Muscle of leg (tissue), 11 donors: ENCODE measurements around the gene VGLL4. TPM values are rescaled to one million over a fixed set of nuclear protein-coding genes. Genes with fewer than 3 reads are reported as not detected.
A peak's percentile ranks its signal among the peaks of the same experiment; 100 is the strongest.

Experiments used
- DNase-seq: peaks from one replicate; pipeline ENCODE4 v3.0.0; 2013
- H3K27ac ChIP-seq: one replicate; pipeline ENCODE4 v1.5.1; 2013; ENCODE audit warnings: mild to moderate bottlenecking, low read length, control low read depth
- H3K27me3 ChIP-seq: one replicate; pipeline ENCODE4 v1.6.1; 2013; ENCODE audit warnings: low read length; ENCODE audit not compliant: control insufficient read depth, insufficient read depth
- H3K36me3 ChIP-seq: one replicate; pipeline ENCODE4 v1.6.1; 2013; ENCODE audit warnings: low read length; ENCODE audit not compliant: control insufficient read depth, insufficient read depth
- H3K4me1 ChIP-seq: one replicate; pipeline ENCODE4 v1.6.1; 2013; ENCODE audit warnings: low read length; ENCODE audit not compliant: control insufficient read depth, insufficient read depth
- H3K4me3 ChIP-seq: one replicate; pipeline ENCODE4 v1.5.1; 2013; ENCODE audit warnings: low read length, control low read depth
- H3K9me3 ChIP-seq: replicated peaks from 2 replicates; pipeline ENCODE4 v1.6.1; 2013; ENCODE audit warnings: low read depth, low read length; ENCODE audit not compliant: control insufficient read depth
- WGBS: methylation state at CpG from one replicate; pipeline ENCODE4 v1.1.5; 2013; ENCODE audit warnings: missing lambda C conversion rate; ENCODE audit not compliant: insufficient coverage; 5-methylcytosine and 5-hydroxymethylcytosine counted together
- polyA plus RNA-seq, 8 donors: library from polyadenylated mRNA; unstranded; fragments of 120-200 nt; gene quantifications; one replicate each; pipeline versions ENCODE4 v1.2.1 to v1.2.3, GENCODE V29; 2013; ENCODE audit warnings: inconsistent platforms in 1 of 8, low replicate concordance in 1 of 8; ENCODE audit not compliant: insufficient read length in 8 of 8, insufficient read depth in 1 of 8
- total RNA-seq: library from RNA; stranded (reverse); fragments of 120-200 nt; gene quantifications from one replicate; pipeline ENCODE4 v1.2.4, GENCODE V29; 2013

VGLL4 gene
- total and polyA plus RNA-seq, 9 donors: 36.7 to 58.4 (median 49.4) TPM

DNA sequence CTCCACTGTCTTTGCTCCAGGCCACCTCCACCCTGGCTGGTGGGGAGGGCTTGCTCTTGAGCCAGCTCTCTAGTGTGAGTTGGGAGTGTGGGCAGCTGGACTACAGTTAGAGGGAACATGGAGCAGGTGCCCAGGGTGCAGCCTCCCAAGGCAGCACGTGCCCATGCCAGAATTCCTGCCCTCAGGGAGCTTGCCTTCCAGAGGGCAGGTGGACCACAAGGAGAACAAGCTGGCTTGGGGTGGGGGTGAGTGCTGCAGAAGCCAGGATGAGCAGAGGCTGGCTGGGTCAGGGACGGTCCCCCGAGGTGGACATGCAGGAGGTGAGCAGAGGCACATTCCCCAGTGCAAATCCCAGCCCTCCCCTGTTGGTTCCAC, 89.5 kb downstream of the VGLL4 start:
- no peaks in the 10 kb centered on the region for H3K27me3 ChIP-seq
- no peaks in the 10 kb centered on the region for H3K9me3 ChIP-seq
- no peak overlapping the region for H3K4me3 ChIP-seq
- 88% methylated on average over 3 of the region's 3 CpGs for WGBS
- peaks cover 46% of the 10 kb centered on the region for H3K4me1 ChIP-seq
- H3K36me3 ChIP-seq: peaks cover 65% of the 10 kb centered on the region
- no peak for DNase-seq
- H3K27ac ChIP-seq: no peak overlapping the region

DNA sequence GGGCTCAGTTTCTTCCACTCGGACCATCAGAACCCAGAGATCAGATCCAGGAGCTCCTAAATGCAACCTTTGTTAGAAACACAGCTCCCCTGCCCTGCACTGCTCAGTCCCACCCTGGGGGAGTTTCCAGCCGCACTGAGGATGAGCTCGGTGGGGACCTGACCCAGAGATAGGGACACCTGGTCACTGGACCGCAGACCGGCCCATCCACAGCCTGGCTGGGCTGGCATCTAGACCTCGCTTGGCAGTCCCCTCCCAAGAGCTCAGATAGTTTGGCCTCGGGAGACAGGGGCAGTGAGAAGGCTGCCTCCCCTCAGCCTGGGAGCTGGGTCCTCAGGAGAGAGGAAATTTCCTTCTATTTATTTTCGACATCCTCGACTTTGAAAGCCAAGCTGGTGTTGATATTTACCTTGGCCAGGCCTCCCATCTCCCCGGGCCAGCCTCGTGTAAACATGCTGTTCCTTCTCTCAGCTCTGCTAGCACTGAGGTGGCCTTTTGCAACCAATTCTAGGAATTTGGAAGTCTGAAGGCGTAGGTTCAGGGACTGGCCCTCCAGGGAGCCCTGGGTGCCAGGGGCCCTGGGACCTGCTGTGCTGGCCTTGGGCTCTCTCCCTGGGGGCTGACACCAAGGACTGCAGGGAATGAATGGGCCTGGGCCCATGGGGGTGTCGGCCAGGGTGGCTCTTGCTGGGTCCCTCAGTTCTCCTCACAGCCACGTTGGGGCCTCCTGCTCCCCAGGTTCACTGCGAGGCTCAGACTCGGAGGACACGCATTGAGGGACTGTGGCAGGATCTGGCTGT, 90.1 kb downstream of the VGLL4 start:
- no peak for DNase-seq
- H3K9me3 ChIP-seq: no peaks in the 10 kb centered on the region
- no peaks in the 10 kb centered on the region for H3K27me3 ChIP-seq
- no peak overlapping the region for H3K4me3 ChIP-seq
- peaks cover 60% of the 10 kb centered on the region for H3K36me3 ChIP-seq
- no peak overlapping the region for H3K27ac ChIP-seq
- 76% methylated on average over 14 of the region's 17 CpGs for WGBS
- peaks cover 43% of the 10 kb centered on the region for H3K4me1 ChIP-seq

DNA sequence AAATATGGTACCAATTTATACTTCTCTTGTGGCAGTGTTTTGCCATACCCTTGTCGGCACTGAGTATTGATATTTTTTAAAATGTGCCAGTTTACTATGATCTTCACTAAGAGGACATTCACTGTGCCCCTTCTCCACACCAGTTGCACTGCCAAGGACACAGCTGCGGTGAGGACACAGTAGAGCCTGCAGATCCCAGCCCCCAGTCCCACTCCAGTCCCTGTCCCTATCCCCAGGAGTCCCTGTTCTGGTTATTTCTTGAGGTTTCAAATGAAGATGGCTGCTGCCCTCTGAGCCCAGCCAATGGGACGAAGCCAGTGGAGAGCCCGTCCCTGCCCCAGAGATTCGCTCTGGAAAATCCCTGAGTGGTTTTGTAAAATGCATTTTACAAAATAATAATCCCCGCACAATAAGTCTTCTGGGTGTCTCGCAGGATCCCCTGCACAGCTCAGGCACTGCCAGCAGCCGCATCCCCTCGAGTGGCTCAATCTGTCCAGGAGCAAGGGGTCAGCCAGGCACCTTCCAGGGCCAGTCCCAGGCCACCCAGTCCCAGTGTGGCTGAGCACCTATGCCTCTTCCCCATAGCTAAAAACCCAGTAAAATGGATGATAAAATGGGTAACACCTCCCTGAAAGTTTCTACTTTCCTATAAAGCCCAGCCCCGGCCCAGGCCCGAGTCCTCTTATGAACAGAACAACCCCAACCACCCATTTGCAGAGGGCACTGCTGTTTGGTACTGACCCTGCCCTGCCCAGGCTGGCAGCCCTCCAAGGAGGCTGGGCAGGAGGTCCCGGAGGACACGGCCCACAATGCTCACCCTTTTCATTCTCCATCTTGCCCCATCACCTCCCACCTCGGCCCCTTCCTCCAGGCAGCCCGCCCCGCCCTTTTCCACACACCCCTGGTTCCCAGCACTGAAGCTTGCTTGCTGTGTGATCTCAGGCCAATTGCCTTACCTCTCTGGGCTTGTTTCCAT, 91.1 kb downstream of the VGLL4 start:
- WGBS: 84% methylated on average over 8 of the region's 16 CpGs
- Histone ChIP-seq H3K36me3 (peaks cover 52% of the 10 kb centered on the region), H3K27ac (no peak overlapping the region), H3K4me1 (peaks cover 39% of the 10 kb centered on the region), H3K9me3 (no peaks in the 10 kb centered on the region), H3K27me3 (no peaks in the 10 kb centered on the region), H3K4me3 (no peak overlapping the region)
- no peak for DNase-seq

DNA sequence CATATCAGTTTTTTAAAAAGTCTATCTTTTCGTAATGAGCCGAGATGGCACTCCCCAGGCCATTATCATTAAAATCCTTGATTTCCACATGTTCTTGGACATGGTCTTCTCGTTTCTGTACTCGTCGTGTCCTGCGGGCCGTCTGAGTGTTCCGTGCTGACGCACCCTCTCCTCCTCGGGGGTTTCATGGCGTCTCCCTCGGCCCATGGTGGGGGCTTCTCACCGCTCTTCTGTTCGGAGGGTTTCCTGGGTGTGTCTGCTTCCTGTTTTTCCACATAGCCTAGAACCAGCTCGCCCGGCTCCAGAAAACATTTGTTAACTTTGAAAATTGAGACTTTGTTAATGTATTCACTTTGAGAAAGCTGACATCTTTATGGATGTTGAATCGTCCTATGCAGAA, 92.7 kb downstream of the VGLL4 start:
- Histone ChIP-seq H3K4me1 (peaks cover 26% of the 10 kb centered on the region), H3K4me3 (no peak overlapping the region)
- 62% methylated on average over 10 of the region's 17 CpGs for WGBS

DNA sequence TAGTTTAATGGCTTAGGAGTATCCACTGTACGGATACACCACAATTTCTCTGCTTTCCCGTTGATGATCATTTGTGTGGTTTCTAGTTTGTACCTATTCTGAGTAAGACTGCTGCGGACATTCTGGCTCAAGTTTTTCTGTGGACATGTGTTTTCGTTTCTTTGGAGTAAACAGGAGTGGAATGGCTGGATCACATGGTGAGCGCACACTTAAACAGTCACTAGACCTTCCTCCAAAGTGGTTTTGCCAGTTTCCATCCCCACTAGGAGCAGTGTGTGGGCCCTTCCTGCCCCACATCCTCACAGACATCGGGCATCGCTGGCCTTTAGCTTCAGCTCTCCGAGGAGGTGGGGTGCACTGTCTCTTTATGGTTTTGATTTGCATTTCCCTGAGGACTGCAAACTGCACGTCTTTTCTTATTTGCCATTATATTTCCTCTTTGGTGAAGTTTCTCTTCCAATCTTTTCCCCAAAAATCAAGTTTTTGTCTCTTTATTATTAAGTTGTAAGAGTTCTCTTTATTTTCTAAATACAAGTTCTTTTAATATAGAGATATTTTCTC, 94.1 kb downstream of the VGLL4 start:
- no peak for DNase-seq
- peaks cover 34% of the 10 kb centered on the region for H3K36me3 ChIP-seq
- no CpG with 5 or more reads among the region's 9 CpGs for WGBS
- H3K9me3 ChIP-seq: no peaks in the 10 kb centered on the region
- H3K4me1 ChIP-seq: peaks cover 27% of the 10 kb centered on the region
- H3K27me3 ChIP-seq: no peaks in the 10 kb centered on the region
- H3K4me3 ChIP-seq: no peak overlapping the region
- peak overlapping the region; percentile 23 for H3K27ac ChIP-seq

More for the DNA sequence above, 92.7 kb downstream of the VGLL4 start:
- Histone ChIP-seq H3K27me3 (no peaks in the 10 kb centered on the region), H3K36me3 (peaks cover 48% of the 10 kb centered on the region), H3K27ac (no peak overlapping the region), H3K9me3 (no peaks in the 10 kb centered on the region)
- DNase-seq: no peak

DNA sequence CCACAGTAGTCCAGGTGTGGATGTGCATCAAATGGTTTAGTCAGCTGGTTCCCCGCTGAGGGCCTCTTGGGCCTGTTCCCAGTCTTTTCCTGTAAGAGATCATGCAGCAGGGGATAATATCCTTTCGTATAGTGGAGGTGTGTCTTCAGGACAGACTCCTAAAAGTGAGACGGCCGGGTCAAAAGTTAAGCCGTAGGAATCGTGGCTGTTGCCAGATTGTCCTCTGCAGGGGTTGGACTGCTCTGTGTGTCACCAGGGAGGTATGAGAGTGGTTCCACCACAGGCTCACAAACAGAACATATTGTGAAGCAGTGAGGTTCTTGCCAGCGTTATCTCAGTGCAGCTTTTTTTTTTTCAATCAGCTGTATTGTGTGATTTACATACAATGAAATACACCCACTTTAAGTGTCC, 95.0 kb downstream of the VGLL4 start:
- peak; percentile 68 for DNase-seq
- peaks cover 33% of the 10 kb centered on the region for H3K4me1 ChIP-seq
- peak overlapping the region; percentile 23 for H3K27ac ChIP-seq
- H3K27me3 ChIP-seq: no peaks in the 10 kb centered on the region
- no CpG with 5 or more reads among the region's 7 CpGs for WGBS
- peaks cover 4% of the 10 kb centered on the region for H3K9me3 ChIP-seq
- H3K36me3 ChIP-seq: peaks cover 25% of the 10 kb centered on the region
- H3K4me3 ChIP-seq: no peak overlapping the region

DNA sequence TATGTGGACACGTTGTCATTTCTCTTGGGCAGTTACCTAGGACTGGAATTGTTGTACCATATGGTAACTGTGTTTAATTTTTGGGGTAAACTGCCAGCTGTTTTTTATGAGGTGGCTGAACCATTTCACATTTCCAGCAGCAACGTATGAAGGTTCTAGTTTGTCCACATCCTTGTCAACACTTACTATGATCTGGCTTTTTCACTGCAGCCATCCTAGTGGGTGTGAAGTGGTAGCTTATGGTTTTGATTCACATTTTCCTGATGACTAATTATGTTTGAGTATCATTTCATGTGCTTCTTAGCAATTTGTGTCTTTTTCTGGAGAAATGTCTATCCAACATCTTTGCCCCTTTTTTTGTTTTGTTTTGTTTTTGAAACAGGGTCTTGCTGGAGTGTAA, 96.2 kb downstream of the VGLL4 start:
- H3K9me3 ChIP-seq: peaks cover 6% of the 10 kb centered on the region
- H3K4me3 ChIP-seq: no peak overlapping the region
- peaks cover 34% of the 10 kb centered on the region for H3K4me1 ChIP-seq
- WGBS: no CpG with 5 or more reads among the region's 2 CpGs
- H3K27me3 ChIP-seq: no peaks in the 10 kb centered on the region
- H3K27ac ChIP-seq: no peak overlapping the region
- peaks cover 13% of the 10 kb centered on the region for H3K36me3 ChIP-seq
- no peak for DNase-seq

DNA sequence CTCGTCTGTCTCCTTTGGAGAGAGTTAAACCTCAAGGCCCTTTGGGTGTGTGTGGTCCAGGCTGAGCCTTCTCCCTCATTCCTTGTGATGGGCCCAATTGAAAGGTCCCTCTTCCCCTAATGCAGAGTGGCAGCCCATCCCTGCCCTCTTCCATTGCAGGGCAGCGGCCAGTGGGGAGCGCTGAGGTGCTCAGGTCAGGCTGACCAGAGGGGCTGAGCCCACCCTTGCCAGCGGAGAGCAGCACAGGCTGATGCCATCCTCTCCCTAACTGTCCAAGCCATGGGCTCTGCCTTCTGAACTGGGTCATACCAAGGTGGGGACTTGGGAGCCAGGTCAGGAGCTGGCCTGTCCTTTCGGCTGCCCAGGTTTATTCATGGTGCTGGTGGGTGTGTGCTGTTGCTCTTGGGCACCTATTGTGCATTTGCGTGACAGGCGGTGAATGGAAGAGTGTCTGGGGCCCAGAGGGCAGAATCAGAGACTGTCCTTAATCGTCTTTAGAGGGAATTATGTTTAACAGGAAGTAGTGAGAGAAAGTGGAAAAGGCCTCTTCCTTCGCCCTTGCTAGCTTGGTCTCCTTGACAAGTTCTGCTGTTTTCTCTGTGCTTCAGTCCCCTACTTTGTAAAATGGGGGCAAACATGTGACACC, 96.9 kb downstream of the VGLL4 start:
- H3K27ac ChIP-seq: no peak overlapping the region
- no peak overlapping the region for H3K4me3 ChIP-seq
- no peak for DNase-seq
- peaks cover 35% of the 10 kb centered on the region for H3K4me1 ChIP-seq
- H3K27me3 ChIP-seq: no peaks in the 10 kb centered on the region
- peaks cover 6% of the 10 kb centered on the region for H3K9me3 ChIP-seq
- peaks cover 11% of the 10 kb centered on the region for H3K36me3 ChIP-seq
- 92% methylated on average over 7 of the region's 9 CpGs for WGBS

DNA sequence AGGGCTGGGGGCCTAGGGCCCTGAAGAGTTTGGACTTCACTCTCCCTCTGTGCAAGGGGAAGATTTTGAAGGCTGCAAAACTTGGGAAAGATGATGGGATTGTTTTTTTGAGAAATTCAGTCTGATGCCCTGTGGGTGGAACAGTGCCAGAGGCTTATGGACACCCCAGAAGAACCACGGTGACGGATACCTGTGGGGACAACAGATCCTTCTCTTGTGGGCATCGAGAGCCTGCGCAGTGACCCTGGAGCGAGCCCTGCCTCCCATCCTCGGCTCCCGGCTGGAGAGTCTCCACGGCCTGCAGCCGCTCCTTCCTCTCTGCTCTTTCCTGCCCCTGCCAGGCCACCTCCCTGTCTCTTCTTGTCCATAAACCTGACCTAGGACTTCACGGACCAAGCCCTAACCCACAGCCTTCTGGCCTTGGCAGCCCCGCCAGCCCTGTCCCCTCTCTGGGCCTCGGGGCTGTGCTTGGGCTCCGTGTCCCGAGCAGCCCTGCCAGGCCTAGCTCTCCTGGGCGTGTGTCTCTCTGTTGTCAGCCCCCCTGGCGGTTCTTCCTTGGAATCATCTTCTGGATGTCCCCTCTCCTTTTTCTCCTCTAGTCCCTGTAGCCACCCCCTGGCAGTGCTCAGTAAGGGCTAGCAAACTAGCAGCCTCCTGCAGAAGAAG, 98.4 kb downstream of the VGLL4 start:
- peaks cover 6% of the 10 kb centered on the region for H3K9me3 ChIP-seq
- WGBS: 46% methylated on average over 16 of the region's 16 CpGs
- DNase-seq: no peak
- H3K27me3 ChIP-seq: no peaks in the 10 kb centered on the region
- H3K4me3 ChIP-seq: no peak overlapping the region
- peaks cover 35% of the 10 kb centered on the region for H3K4me1 ChIP-seq
- H3K27ac ChIP-seq: peak overlapping the region; percentile 45
- peaks cover 5% of the 10 kb centered on the region for H3K36me3 ChIP-seq
